ENCODE results near the gene XPO6.

Gene XPO6

GRCh38 chr16:28058839-28059589 lies 152.8 kb downstream of the XPO6 start:
- no peak for DNase-seq

- DNase-seq, result no peak
Observed at GRCh38 chr16:28057949-28058348, 153.8 kb downstream of the XPO6 start.

GRCh38 chr16:28053461-28053860 lies 158.3 kb downstream of the XPO6 start:
- no peak for DNase-seq

GRCh38 chr16:28052274-28053128 lies 159.3 kb downstream of the XPO6 start:
- DNase-seq, result no peak

- DNase-seq, result no peak
Observed at GRCh38 chr16:28051486-28051885, 160.3 kb downstream of the XPO6 start.

Measured in NCI-H2081 (cell line).